K562 (cell line): ENCODE measurements around the gene CMTM8. TPM values are rescaled to one million over a fixed set of nuclear protein-coding genes. Genes with fewer than 3 reads are reported as not detected.

ENCODE experiments used
- ATAC-seq: fragments of 200-7000 bp; cut with Tn5 transposase; 3 replicates; pipeline ENCODE4 v1.9.1; 2020; ENCODE audit warnings: moderate library complexity
- BruUV-seq: library from RNA; stranded (reverse); fragments of 400-500 nt; replicated peaks from 2 replicates; lab custom pipeline; 2021; lab: Mats Ljungman, UMichigan
- CTCF ChIA-PET: fragments of 300-600 bp; formaldehyde crosslinking; extraction: SDS; loops from one replicate; lab custom pipeline; 2021; ENCODE audit warnings: low intra/inter-chr PET ratio; lab: Yijun Ruan, JAX
- POLR2A ChIA-PET: fragments of 300-600, 350-650 bp; sonication (Branson Sonifier 250); formaldehyde crosslinking; extraction: SDS; loops from one replicate; lab custom pipeline; 2021; ENCODE audit warnings: antibody characterized with exemption, inconsistent platforms; lab: Yijun Ruan, JAX
- DNase-seq, 4 experiments: peaks; one replicate each; pipeline versions ENCODE4 v3.0.0 to v3.0.0-alpha.2; 2011 to 2018; ENCODE audit warnings: low spot score in 3 of 4, mixed read lengths in 3 of 4; ENCODE audit errors: extremely low read depth in 1 of 4
- FAIRE-seq: peaks from 2 replicates; lab custom pipeline; 2011; peaks lifted over from hg19 to GRCh38; lab: Jason Lieb, UNC
- H2AFZ ChIP-seq: 2 replicates; pipeline ENCODE4 v1.6.0; 2011; ENCODE audit warnings: low read depth, low read length, control low read depth, inconsistent platforms
- H3K27ac ChIP-seq: fragments of 200-600 bp; 3 replicates; pipeline ENCODE4 v1.8.0; 2011; ENCODE audit warnings: low read depth, mild to moderate bottlenecking, control low read depth, inconsistent platforms, low read length, moderate library complexity, mixed read lengths; ENCODE audit errors: extremely low read depth
- H3K27me3 ChIP-seq, 2 experiments: fragments of 300-600 bp in 1 of 2; 2 replicates in 1 of 2; 3 replicates in 1 of 2; pipeline versions ENCODE4 v1.6.0 to v1.8.0; 2011; ENCODE audit warnings: inconsistent platforms in 2 of 2, low read length in 2 of 2, mild to moderate bottlenecking in 1 of 2, mixed read lengths in 1 of 2, moderate library complexity in 1 of 2; ENCODE audit not compliant: control insufficient read depth in 2 of 2, insufficient read depth in 2 of 2
- H3K36me3 ChIP-seq: fragments of 300-600 bp; 3 replicates; pipeline ENCODE4 v1.8.0; 2011; ENCODE audit warnings: mild to moderate bottlenecking, low read length, inconsistent platforms; ENCODE audit not compliant: control insufficient read depth, insufficient read depth
- H3K4me1 ChIP-seq, 2 experiments: fragments of 200-600 bp in 1 of 2; replicated peaks in 1 of 2; 2 replicates in 1 of 2; 3 replicates in 1 of 2; pipeline versions ENCODE4 v1.5.1 to v1.8.0; 2011; ENCODE audit warnings: inconsistent platforms in 2 of 2, low read length in 2 of 2, mild to moderate bottlenecking in 1 of 2, mixed read lengths in 1 of 2, moderate library complexity in 1 of 2; ENCODE audit not compliant: control insufficient read depth in 2 of 2, insufficient read depth in 2 of 2
- H3K4me2 ChIP-seq: 2 replicates; pipeline ENCODE4 v1.6.1; 2011; ENCODE audit warnings: low read length, control low read depth, inconsistent platforms, mixed read lengths; ENCODE audit not compliant: insufficient read depth
- H3K4me3 ChIP-seq: fragments of 200-600 bp; sonication (generic), shearing (Covaris generic); 2 replicates; pipeline ENCODE4 v1.5.1; 2016; ENCODE audit warnings: control low read depth, inconsistent platforms
- H3K79me2 ChIP-seq: fragments of 200-600 bp; 3 replicates; pipeline ENCODE4 v1.8.0; 2011; ENCODE audit warnings: low read length, inconsistent platforms; ENCODE audit not compliant: control insufficient read depth, insufficient read depth
- H3K9ac ChIP-seq, 2 experiments: 2 replicates each; pipeline versions ENCODE4 v1.6.0 to v1.6.1; 2011; ENCODE audit warnings: low read depth in 2 of 2, low read length in 2 of 2, control low read depth in 1 of 2, inconsistent platforms in 1 of 2, mild to moderate bottlenecking in 1 of 2, mixed read lengths in 1 of 2; ENCODE audit not compliant: insufficient read depth in 1 of 2
- H3K9me1 ChIP-seq: one replicate; pipeline ENCODE4 v1.6.0; 2011; ENCODE audit warnings: inconsistent platforms, mild to moderate bottlenecking, low read length, moderate library complexity; ENCODE audit not compliant: control insufficient read depth, insufficient read depth
- H3K9me3 ChIP-seq: replicated peaks from 2 replicates; pipeline ENCODE4 v1.5.1; 2011; ENCODE audit warnings: low read depth, low read length, inconsistent platforms; ENCODE audit not compliant: control insufficient read depth, insufficient read depth
- H4K20me1 ChIP-seq: replicated peaks from 2 replicates; pipeline ENCODE4 v1.6.1; 2011; ENCODE audit warnings: low read length, inconsistent platforms, mixed read lengths; ENCODE audit not compliant: control insufficient read depth, insufficient read depth
- CBX5 ChIP-seq: IDR thresholded peaks from 2 replicates; pipeline ENCODE4 v1.6.1; 2014; ENCODE audit warnings: low read depth, borderline replicate concordance
- HDAC1 ChIP-seq, 2 experiments: fragments of 450-650 bp; IDR thresholded peaks; 2 replicates each; pipeline ENCODE4 v1.6.1; 2016 to 2017; ENCODE audit warnings: inconsistent platforms in 1 of 2, mild to moderate bottlenecking in 1 of 2, moderate library complexity in 1 of 2
- HOMEZ ChIP-seq: fragments of 250-450 bp; sonication (Bioruptor Pico); IDR thresholded peaks from 2 replicates; pipeline ENCODE4 v1.4.0; 2020; ENCODE audit warnings: mild to moderate bottlenecking, moderate library complexity
- IRF2 ChIP-seq: sonication (generic); formaldehyde crosslinking; IDR thresholded peaks from 2 replicates; pipeline ENCODE4 v1.8.1; 2022; ENCODE audit warnings: mild to moderate bottlenecking, missing genetic modification reagents
- NR2F6 ChIP-seq: fragments of 450-650 bp; formaldehyde crosslinking; IDR thresholded peaks from 2 replicates; pipeline ENCODE4 v1.4.0; 2020; ENCODE audit warnings: mild to moderate bottlenecking
- ZNF143 ChIP-seq: sonication (generic); formaldehyde crosslinking; IDR thresholded peaks from 2 replicates; pipeline ENCODE4 v1.9.0; 2022; ENCODE audit warnings: mild to moderate bottlenecking, missing genetic modification reagents
- ZNF589 ChIP-seq: fragments of 200-800 bp; sonication (Bioruptor generic); IDR thresholded peaks from 2 replicates; pipeline ENCODE4 v1.6.1; 2016; ENCODE audit warnings: low read depth, missing genetic modification characterization, missing compliant biosample characterization
- WGBS: fragments of 100-300 bp; shearing (Covaris generic); methylation state at CpG from one replicate; pipeline ENCODE4 v1.1.6; 2016; ENCODE audit warnings: low coverage, mixed read lengths; ENCODE audit not compliant: insufficient coverage; ENCODE audit errors: missing lambda C conversion rate; 5-methylcytosine and 5-hydroxymethylcytosine counted together
- in situ Hi-C: fragments of 300-500 bp; cut with MboI; formaldehyde crosslinking; loops from 4 replicates; pipeline ENCODE4 v1.15.0; 2018; ENCODE audit warnings: inconsistent platforms, mixed read lengths
- intact Hi-C: fragments of 100-400 bp; cut with micrococcal nuclease; formaldehyde crosslinking; loops from 2 replicates; pipeline ENCODE4 v1.14.2; 2022
- polyA plus RNA-seq, 8 experiments: library from polyadenylated mRNA; depleted of rRNA in 4 of 8; stranded (reverse) in 5 of 8; unstranded in 3 of 8; fragments of >200 nt; fragmentation: Nextera tagmentation in 2 of 8; fragmentation: Illumina TruSeq in 1 of 8; extraction: Ambion mirVana in 2 of 8; extraction: Trizol in 1 of 8; gene quantifications; 2 replicates each; pipeline versions ENCODE4 v1.2.1 to v1.2.3, GENCODE V29; 2011 to 2014; ENCODE audit warnings: inconsistent platforms in 1 of 8, missing spikeins in 1 of 8
- total RNA-seq, 7 experiments: library from RNA; depleted of rRNA in 6 of 7; stranded (reverse); fragments of >200 nt in 6 of 7; fragmentation: Illumina TruSeq in 2 of 7; extraction: Trizol in 2 of 7; gene quantifications; 2 replicates each; pipeline versions ENCODE4 v1.2.1 to v1.2.3, GENCODE V29; 2011 to 2021; ENCODE audit warnings: low replicate concordance in 1 of 7
- TF ChIP-seq, protein P1 (sequence below), 2 experiments: fragments of 450-650 bp in 1 of 2; sonication (generic) in 1 of 2; formaldehyde crosslinking in 1 of 2; IDR thresholded peaks in 1 of 2; conservative IDR thresholded peaks in 1 of 2; 2 replicates each; pipeline versions ENCODE4 v1.6.1 to v1.8.1; 2016 to 2023; ENCODE audit warnings: mild to moderate bottlenecking in 2 of 2, moderate library complexity in 2 of 2, inconsistent platforms in 1 of 2, missing genetic modification reagents in 1 of 2
- TF ChIP-seq, protein P2 (sequence below): fragments of 450-650 bp; IDR thresholded peaks from 2 replicates; pipeline ENCODE4 v1.6.1; 2016

The CMTM8 gene
- total and polyA plus RNA-seq, 9 of the 15 experiments (the other 6 are each of a cell fraction or from before 2014, with no cell fraction given) = not detected

GRCh38 chr3:32312251-32312650, 73.8 kb downstream of the CMTM8 start:
- ChIA-PET POLR2A (interaction anchor here (0.6 to 1.0 kb wide), 2 partner anchors 11 to 181 kb away, joined by 3 read pairs; no protein-coding TSS in a partner anchor), CTCF (no interaction called here)
- intact Hi-C loops (no loop called here), in situ Hi-C loops (no loop called here)
- WGBS = 5% methylated on average over 1 of the region's 1 CpG
- no peak for DNase-seq
- Histone ChIP-seq H3K4me2 (no peak overlapping the region), H3K9me1 (no peaks in the 10 kb centered on the region), H3K4me3 (no peak overlapping the region), H3K9me3 (no peaks in the 10 kb centered on the region), H3K27ac (no peak overlapping the region), H3K4me1 (no peaks in the 10 kb centered on the region), H4K20me1 (no peaks in the 10 kb centered on the region), H3K9ac (no peak overlapping the region), H3K36me3 (no peaks in the 10 kb centered on the region), H3K79me2 (no peaks in the 10 kb centered on the region), H2AFZ (no peak overlapping the region), H3K27me3 (peaks cover 23 to 36% of the 10 kb centered on the region in 2 experiments; a peak in 4 of 5 replicates)
- TF ChIP-seq IRF2 (CRISPR knock-in tag) = no peak
- TF ChIP-seq, protein P1, sequence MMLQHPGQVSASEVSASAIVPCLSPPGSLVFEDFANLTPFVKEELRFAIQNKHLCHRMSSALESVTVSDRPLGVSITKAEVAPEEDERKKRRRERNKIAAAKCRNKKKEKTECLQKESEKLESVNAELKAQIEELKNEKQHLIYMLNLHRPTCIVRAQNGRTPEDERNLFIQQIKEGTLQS (IDR thresholded peaks at IDR 0.05) = no peak
- TF ChIP-seq, protein P1 (CRISPR knock-in tag; conservative IDR thresholded peaks at IDR 0.05) = no peak
- TF ChIP-seq HDAC1 (IDR thresholded peaks at IDR 0.05) = no peak
- TF ChIP-seq ZNF143 (CRISPR knock-in tag) = no peak
- TF ChIP-seq, protein P2, sequence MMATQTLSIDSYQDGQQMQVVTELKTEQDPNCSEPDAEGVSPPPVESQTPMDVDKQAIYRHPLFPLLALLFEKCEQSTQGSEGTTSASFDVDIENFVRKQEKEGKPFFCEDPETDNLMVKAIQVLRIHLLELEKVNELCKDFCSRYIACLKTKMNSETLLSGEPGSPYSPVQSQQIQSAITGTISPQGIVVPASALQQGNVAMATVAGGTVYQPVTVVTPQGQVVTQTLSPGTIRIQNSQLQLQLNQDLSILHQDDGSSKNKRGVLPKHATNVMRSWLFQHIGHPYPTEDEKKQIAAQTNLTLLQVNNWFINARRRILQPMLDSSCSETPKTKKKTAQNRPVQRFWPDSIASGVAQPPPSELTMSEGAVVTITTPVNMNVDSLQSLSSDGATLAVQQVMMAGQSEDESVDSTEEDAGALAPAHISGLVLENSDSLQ = no peak
- no peak for TF ChIP-seq CBX5
- TF ChIP-seq ZNF589 (CRISPR knock-in tag) = no peak
- TF ChIP-seq NR2F6 (CRISPR knock-in tag) = no peak
- TF ChIP-seq HOMEZ (CRISPR knock-in tag) = no peak
- ATAC-seq = no peak
- FAIRE-seq = no peak
- no TSS peak for BruUV-seq
